Neural progenitor cell (in vitro differentiated cells): ENCODE results near the gene CCNG2. TPM values are rescaled to one million over a fixed set of nuclear protein-coding genes. Genes with fewer than 3 reads are reported as not detected.

ENCODE experiments used
- DNase-seq: peaks from one replicate; pipeline ENCODE4 v3.0.0-alpha.2; 2016; ENCODE audit warnings: low spot score
- H2AFZ ChIP-seq: fragments of 200-600 bp; sonication (generic); replicated peaks from 2 replicates; pipeline ENCODE4 v1.6.1; 2016; ENCODE audit warnings: antibody characterized with exemption
- H3F3A ChIP-seq: fragments of 200-600 bp; sonication (generic); 2 replicates; pipeline ENCODE4 v1.6.1; 2016; ENCODE audit warnings: antibody characterized with exemption, low read depth
- H3K27ac ChIP-seq: fragments of 200-600 bp; sonication (generic); 2 replicates; pipeline ENCODE4 v1.5.1; 2016; ENCODE audit warnings: mild to moderate bottlenecking
- H3K27me3 ChIP-seq: fragments of 200-600 bp; sonication (generic); 2 replicates; pipeline ENCODE4 v1.6.1; 2016; ENCODE audit warnings: mild to moderate bottlenecking, moderate library complexity
- H3K36me3 ChIP-seq: fragments of 200-600 bp; sonication (generic); 2 replicates; pipeline ENCODE4 v1.5.1; 2016
- H3K4me1 ChIP-seq: fragments of 200-600 bp; sonication (generic); 2 replicates; pipeline ENCODE4 v1.6.1; 2016; ENCODE audit warnings: mixed run types
- H3K4me2 ChIP-seq: fragments of 200-600 bp; sonication (generic); 2 replicates; pipeline ENCODE4 v1.6.1; 2016
- H3K4me3 ChIP-seq: fragments of 200-600 bp; sonication (generic); 2 replicates; pipeline ENCODE4 v1.5.1; 2016
- H3K79me2 ChIP-seq: fragments of 200-600 bp; sonication (generic); 2 replicates; pipeline ENCODE4 v1.6.1; 2016; ENCODE audit warnings: low read depth
- H3K9ac ChIP-seq: fragments of 200-600 bp; sonication (generic); 2 replicates; pipeline ENCODE4 v1.6.1; 2016
- H3K9me3 ChIP-seq: fragments of 200-600 bp; sonication (generic); 2 replicates; pipeline ENCODE4 v1.5.1; 2016; ENCODE audit warnings: low read depth
- H4K20me1 ChIP-seq: fragments of 200-600 bp; sonication (generic); 2 replicates; pipeline ENCODE4 v1.6.1; 2016; ENCODE audit warnings: low read depth
- H3K27ac Mint-ChIP-seq: 3 replicates; pipeline ENCODE4 v1.8.0; 2021; ENCODE audit warnings: mixed read lengths
- H3K27me3 Mint-ChIP-seq: 2 replicates; pipeline ENCODE4 v1.8.0; 2022; ENCODE audit warnings: low read depth, mild to moderate bottlenecking, inconsistent platforms, moderate library complexity, mixed read lengths; ENCODE audit not compliant: insufficient read depth
- H3K36me3 Mint-ChIP-seq: 3 replicates; pipeline ENCODE4 v1.8.0; 2021; ENCODE audit warnings: mixed read lengths
- H3K4me1 Mint-ChIP-seq: 3 replicates; pipeline ENCODE4 v1.8.0; 2021; ENCODE audit warnings: mixed read lengths
- H3K4me3 Mint-ChIP-seq: 3 replicates; pipeline ENCODE4 v1.8.0; 2021; ENCODE audit warnings: mild to moderate bottlenecking, moderate library complexity, mixed read lengths
- H3K9me3 Mint-ChIP-seq: 3 replicates; pipeline ENCODE4 v1.8.0; 2020; ENCODE audit warnings: mixed read lengths
- CTCF ChIP-seq: fragments of 200-600 bp; sonication (generic); IDR thresholded peaks from 2 replicates; pipeline ENCODE4 v1.5.1; 2017; ENCODE audit warnings: antibody characterized with exemption, mild to moderate bottlenecking
- EZH2 ChIP-seq: fragments of 200-600 bp; sonication (generic); IDR thresholded peaks from 2 replicates; pipeline ENCODE4 v1.6.1; 2017; ENCODE audit warnings: antibody characterized with exemption, mild to moderate bottlenecking, moderate library complexity
- EZH2phosphoT487 ChIP-seq: fragments of 200-600 bp; sonication (generic); IDR thresholded peaks from 2 replicates; pipeline ENCODE4 v1.6.1; 2017; ENCODE audit warnings: antibody characterized with exemption
- total RNA-seq: library from RNA; depleted of rRNA; stranded (reverse); fragments of >200 nt; gene quantifications from 2 replicates; pipeline ENCODE4 v1.2.3, GENCODE V29; 2015; ENCODE audit warnings: low replicate concordance

Gene CCNG2
- total RNA-seq, 1 donor from 2014 or later, result 366 TPM

GRCh38 chr4:77145842-77146185, 11.2 kb upstream of the CCNG2 start:
- Histone ChIP-seq H3K4me3 (no peak overlapping the region), H3K27me3 (no peaks in the 10 kb centered on the region), H3K36me3 (no peaks in the 10 kb centered on the region), H3K9me3 (no peaks in the 10 kb centered on the region), H3K79me2 (no peaks in the 10 kb centered on the region), H3K27ac (no peak overlapping the region), H3K9ac (no peak overlapping the region), H4K20me1 (no peaks in the 10 kb centered on the region), H3K4me2 (no peak overlapping the region), H3F3A (peaks cover 5% of the 10 kb centered on the region), H3K4me1 (peaks cover 9% of the 10 kb centered on the region), H2AFZ (peak overlapping the region; percentile 46)
- no peaks in the 10 kb centered on the region for H3K27me3 Mint-ChIP-seq
- peaks cover 22% of the 10 kb centered on the region for H3K4me1 Mint-ChIP-seq
- H3K36me3 Mint-ChIP-seq, result no peaks in the 10 kb centered on the region
- no peak for DNase-seq
- peak overlapping the region; percentile 5 for H3K27ac Mint-ChIP-seq
- TF ChIP-seq EZH2phosphoT487, result no peak
- TF ChIP-seq EZH2, result no peak
- no peak for TF ChIP-seq CTCF
- H3K9me3 Mint-ChIP-seq, result no peaks in the 10 kb centered on the region
- H3K4me3 Mint-ChIP-seq, result no peak overlapping the region

- peak overlapping the region; percentile 46 for H2AFZ ChIP-seq
These were observed 10.6 kb upstream of the CCNG2 start for GRCh38 chr4:77146186-77147078.

GRCh38 chr4:77147079-77147782, 9.8 kb upstream of the CCNG2 start:
- no peaks in the 10 kb centered on the region for H3K36me3 ChIP-seq

More at GRCh38 chr4:77146186-77147078, 10.6 kb upstream of the CCNG2 start:
- no peak overlapping the region for H3K4me3 Mint-ChIP-seq
- TF ChIP-seq EZH2, result no peak
- TF ChIP-seq CTCF, result no peak
- TF ChIP-seq EZH2phosphoT487, result no peak
- Histone ChIP-seq H3K4me3 (no peak overlapping the region), H3K79me2 (no peaks in the 10 kb centered on the region), H3K4me1 (peaks cover 9% of the 10 kb centered on the region), H3K9me3 (no peaks in the 10 kb centered on the region), H3K27ac (no peak overlapping the region), H3K36me3 (no peaks in the 10 kb centered on the region), H3F3A (peaks cover 5% of the 10 kb centered on the region), H3K27me3 (no peaks in the 10 kb centered on the region), H3K4me2 (no peak overlapping the region), H3K9ac (no peak overlapping the region), H4K20me1 (no peaks in the 10 kb centered on the region)
- no peak for DNase-seq
- H3K9me3 Mint-ChIP-seq, result no peaks in the 10 kb centered on the region
- H3K4me1 Mint-ChIP-seq, result peaks cover 22% of the 10 kb centered on the region
- no peaks in the 10 kb centered on the region for H3K27me3 Mint-ChIP-seq
- peak overlapping the region; percentile 90 for H3K27ac Mint-ChIP-seq
- no peaks in the 10 kb centered on the region for H3K36me3 Mint-ChIP-seq

More at GRCh38 chr4:77147079-77147782, 9.8 kb upstream of the CCNG2 start:
- Histone ChIP-seq H2AFZ (peak overlapping the region; percentile 46), H3K9me3 (no peaks in the 10 kb centered on the region), H3F3A (peaks cover 5% of the 10 kb centered on the region), H3K27ac (no peak overlapping the region), H3K4me3 (no peak overlapping the region), H3K4me2 (no peak overlapping the region), H3K9ac (no peak overlapping the region), H3K79me2 (no peaks in the 10 kb centered on the region), H3K4me1 (peaks cover 12% of the 10 kb centered on the region), H4K20me1 (no peaks in the 10 kb centered on the region), H3K27me3 (no peaks in the 10 kb centered on the region)
- Mint-ChIP-seq H3K27me3 (no peaks in the 10 kb centered on the region), H3K27ac (peak overlapping the region; percentile 90), H3K4me1 (peaks cover 22% of the 10 kb centered on the region), H3K36me3 (no peaks in the 10 kb centered on the region), H3K9me3 (no peaks in the 10 kb centered on the region), H3K4me3 (no peak overlapping the region)
- no peak for DNase-seq
- TF ChIP-seq EZH2phosphoT487 (no peak), CTCF (no peak), EZH2 (no peak)
